A549 (cell line): ENCODE measurements around the gene FASTK. TPM values are rescaled to one million over a fixed set of nuclear protein-coding genes. Genes with fewer than 3 reads are reported as not detected.
A peak's percentile ranks its signal among the peaks of the same experiment; 100 is the strongest.

Experiments used
- ATAC-seq, 2 experiments: fragments of 200-7000 bp in 1 of 2; fragments of >200 bp in 1 of 2; cut with Nextera tagmentation in 1 of 2; cut with Tn5 transposase in 1 of 2; 3 replicates each; pipeline versions ENCODE4 v1.8.0 to v1.9.1; 2018 to 2020; ENCODE audit warnings: mild to moderate bottlenecking in 1 of 2, moderate library complexity in 1 of 2
- CTCF ChIA-PET: fragments of 300-600 bp; sonication (Branson Sonifier 250); formaldehyde crosslinking; extraction: SDS; loops from one replicate; lab custom pipeline; 2021; ENCODE audit warnings: antibody characterized with exemption, inconsistent platforms; lab: Yijun Ruan, JAX
- POLR2A ChIA-PET: fragments of 350-600 bp; formaldehyde crosslinking; extraction: SDS; loops from one replicate; lab custom pipeline; 2021; ENCODE audit warnings: antibody characterized with exemption, inconsistent platforms; lab: Yijun Ruan, JAX
- DNase-seq, 2 experiments: peaks; one replicate each; pipeline versions ENCODE4 v3.0.0 to v3.0.0-alpha.2; 2011 to 2016; ENCODE audit warnings: low read depth in 1 of 2, low spot score in 1 of 2
- FAIRE-seq: peaks from 2 replicates; lab custom pipeline; 2011; peaks lifted over from hg19 to GRCh38; lab: Jason Lieb, UNC
- H3K27ac ChIP-seq, 2 experiments: fragments of >200 bp; sonication (Bioruptor Twin); formaldehyde crosslinking; 3 replicates each; pipeline ENCODE4 v1.5.1; 2016 to 2017
- H3K4me1 ChIP-seq: fragments of >200 bp; sonication (Bioruptor Twin); formaldehyde crosslinking; 3 replicates; pipeline ENCODE4 v1.6.1; 2016
- H3K4me2 ChIP-seq: fragments of >200 bp; sonication (Bioruptor Twin); formaldehyde crosslinking; 3 replicates; pipeline ENCODE4 v1.6.1; 2016
- H3K4me3 ChIP-seq: fragments of >200 bp; sonication (Bioruptor Twin); formaldehyde crosslinking; 3 replicates; pipeline ENCODE4 v1.5.1; 2016
- H3K9me3 ChIP-seq: fragments of >200 bp; sonication (Bioruptor Twin); formaldehyde crosslinking; 3 replicates; pipeline ENCODE4 v1.6.1; 2016
- BHLHE40 ChIP-seq: IDR thresholded peaks from 2 replicates; pipeline ENCODE4 v1.6.1; 2012; ENCODE audit warnings: low read depth, low read length, inconsistent platforms
- CBX2 ChIP-seq: fragments of 200-600 bp; sonication (generic); IDR thresholded peaks from 2 replicates; pipeline ENCODE4 v1.6.1; 2016; ENCODE audit warnings: low read depth, mild to moderate bottlenecking, borderline replicate concordance
- CEBPB ChIP-seq, 2 experiments: fragments of >200 bp in 1 of 2; sonication (Bioruptor Twin) in 1 of 2; formaldehyde crosslinking in 1 of 2; IDR thresholded peaks; 2 replicates each; pipeline ENCODE4 v1.6.1; 2012 to 2016
- CTCF ChIP-seq: fragments of >200 bp; sonication (Bioruptor Twin); formaldehyde crosslinking; IDR thresholded peaks from 3 replicates; pipeline ENCODE4 v1.5.1; 2016
- E2F6 ChIP-seq: IDR thresholded peaks from 2 replicates; pipeline ENCODE4 v1.6.1; 2012; ENCODE audit warnings: low read depth, borderline replicate concordance
- EHF ChIP-seq: fragments of 250-450 bp; sonication (Bioruptor Pico); IDR thresholded peaks from 2 replicates; pipeline ENCODE4 v1.5.0; 2020; ENCODE audit warnings: mild to moderate bottlenecking
- ESRRA ChIP-seq: fragments of 150-350 bp; IDR thresholded peaks from 2 replicates; pipeline ENCODE4 v1.6.1; 2014; ENCODE audit warnings: mild to moderate bottlenecking, low read length, borderline replicate concordance
- FOSB ChIP-seq: fragments of 250-450 bp; sonication (Bioruptor Pico); IDR thresholded peaks from 2 replicates; pipeline ENCODE4 v1.5.0; 2020; ENCODE audit warnings: mild to moderate bottlenecking, moderate library complexity
- FOSL2 ChIP-seq, 2 experiments: fragments of 450-650 bp in 1 of 2; fragments of >200 bp in 1 of 2; sonication (Bioruptor Twin) in 1 of 2; formaldehyde crosslinking; IDR thresholded peaks; 2 replicates each; pipeline versions ENCODE4 v1.5.0 to v1.6.1; 2016 to 2020; ENCODE audit warnings: mild to moderate bottlenecking in 1 of 2, moderate library complexity in 1 of 2
- FOXS1 ChIP-seq: fragments of 250-450 bp; sonication (Bioruptor Pico); IDR thresholded peaks from 2 replicates; pipeline ENCODE4 v1.5.0; 2020; ENCODE audit warnings: mild to moderate bottlenecking, moderate library complexity
- HDAC2 ChIP-seq: fragments of 200-600 bp; sonication (generic); IDR thresholded peaks from 2 replicates; pipeline ENCODE4 v1.6.1; 2016
- HMGXB4 ChIP-seq: fragments of 250-450 bp; sonication (Bioruptor Pico); IDR thresholded peaks from 2 replicates; pipeline ENCODE4 v1.5.0; 2021; ENCODE audit warnings: mild to moderate bottlenecking, moderate library complexity, borderline replicate concordance
- HOXB13 ChIP-seq: fragments of 250-450 bp; sonication (Bioruptor Pico); IDR thresholded peaks from 2 replicates; pipeline ENCODE4 v1.5.0; 2020; ENCODE audit warnings: low read depth, mild to moderate bottlenecking, moderate library complexity
- HOXB5 ChIP-seq: fragments of 250-450 bp; sonication (Bioruptor Pico); IDR thresholded peaks from 2 replicates; pipeline ENCODE4 v1.5.0; 2020; ENCODE audit warnings: mild to moderate bottlenecking, moderate library complexity
- JUN ChIP-seq, 2 experiments: fragments of >200 bp; sonication (Bioruptor Twin); formaldehyde crosslinking; IDR thresholded peaks; 2 replicates in 1 of 2; 3 replicates in 1 of 2; pipeline ENCODE4 v1.6.1; 2016 to 2017
- KDM1A ChIP-seq: fragments of 200-600 bp; sonication (generic); IDR thresholded peaks from 2 replicates; pipeline ENCODE4 v1.6.1; 2016; ENCODE audit warnings: low read depth, mild to moderate bottlenecking
- MAFK ChIP-seq: fragments of 450-650 bp; IDR thresholded peaks from 2 replicates; pipeline ENCODE4 v1.6.1; 2014; ENCODE audit not compliant: partially characterized antibody
- MAZ ChIP-seq: fragments of 150-350 bp; IDR thresholded peaks from 2 replicates; pipeline ENCODE4 v1.6.1; 2014; ENCODE audit warnings: antibody characterized with exemption, low read depth, low read length, borderline replicate concordance
- MYC ChIP-seq: IDR thresholded peaks from 2 replicates; pipeline ENCODE4 v1.6.1; 2012; ENCODE audit warnings: mild to moderate bottlenecking, inconsistent platforms, low read length, improper control_type of control experiment, borderline replicate concordance
- NPAS2 ChIP-seq: fragments of 250-450 bp; sonication (Bioruptor Pico); IDR thresholded peaks from 2 replicates; pipeline ENCODE4 v1.8.0; 2022; ENCODE audit warnings: mild to moderate bottlenecking, moderate library complexity, borderline replicate concordance
- NR3C1 ChIP-seq: fragments of >200 bp; sonication (Bioruptor Twin); formaldehyde crosslinking; IDR thresholded peaks from 3 replicates; pipeline ENCODE4 v1.6.1; 2017
- POLR2A ChIP-seq: IDR thresholded peaks from 2 replicates; pipeline ENCODE4 v1.6.1; 2012; ENCODE audit warnings: mild to moderate bottlenecking, low read length
- POLR2AphosphoS2 ChIP-seq: conservative IDR thresholded peaks from 2 replicates; pipeline ENCODE4 v1.6.1; 2012; ENCODE audit warnings: low read length, improper control_type of control experiment, inconsistent platforms
- RAD21 ChIP-seq, 2 experiments: fragments of >200 bp in 1 of 2; sonication (Bioruptor Twin) in 1 of 2; formaldehyde crosslinking in 1 of 2; IDR thresholded peaks in 1 of 2; conservative IDR thresholded peaks in 1 of 2; 2 replicates in 1 of 2; 3 replicates in 1 of 2; pipeline ENCODE4 v1.6.1; 2012 to 2018; ENCODE audit warnings: inconsistent platforms in 1 of 2
- RARB ChIP-seq: fragments of 250-450 bp; sonication (Bioruptor Pico); IDR thresholded peaks from 2 replicates; pipeline ENCODE4 v1.8.0; 2021; ENCODE audit warnings: mild to moderate bottlenecking, moderate library complexity
- RCOR1 ChIP-seq: fragments of 150-350 bp; IDR thresholded peaks from 2 replicates; pipeline ENCODE4 v1.6.1; 2014; ENCODE audit warnings: antibody characterized with exemption, low read length, low read depth
- SMC3 ChIP-seq: fragments of >200 bp; sonication (Bioruptor Twin); formaldehyde crosslinking; IDR thresholded peaks from 3 replicates; pipeline ENCODE4 v1.6.1; 2018; ENCODE audit warnings: inconsistent platforms
- TFCP2L1 ChIP-seq: fragments of 250-450 bp; sonication (Bioruptor Pico); IDR thresholded peaks from 2 replicates; pipeline ENCODE4 v1.5.0; 2021; ENCODE audit warnings: mild to moderate bottlenecking
- TP53 ChIP-seq: fragments of 250-450 bp; sonication (Bioruptor Pico); IDR thresholded peaks from 2 replicates; pipeline ENCODE4 v1.5.0; 2021; ENCODE audit warnings: mild to moderate bottlenecking, moderate library complexity
- ZC3H11A ChIP-seq: fragments of 450-650 bp; IDR thresholded peaks from 2 replicates; pipeline ENCODE4 v1.6.1; 2014; ENCODE audit warnings: antibody characterized with exemption, mild to moderate bottlenecking
- ZFP36 ChIP-seq: fragments of 450-650 bp; IDR thresholded peaks from 2 replicates; pipeline ENCODE4 v1.6.1; 2014; ENCODE audit warnings: borderline replicate concordance; ENCODE audit not compliant: partially characterized antibody
- ZSCAN20 ChIP-seq: fragments of 250-450 bp; sonication (Bioruptor Pico); IDR thresholded peaks from 2 replicates; pipeline ENCODE4 v1.8.0; 2022; ENCODE audit warnings: mild to moderate bottlenecking, moderate library complexity
- WGBS: methylation state at CpG from one replicate; pipeline ENCODE4 v1.1.6; 2017; ENCODE audit errors: missing lambda C conversion rate; 5-methylcytosine and 5-hydroxymethylcytosine counted together
- polyA plus RNA-seq, 4 experiments: library from polyadenylated mRNA; depleted of rRNA in 3 of 4; stranded (reverse); fragments of >200 nt; fragmentation: RNase III in 1 of 4; extraction: RNeasy Plus Mini Kit Qiagen cat#74134 plus additional on column Dnase treatment in 1 of 4; gene quantifications; 2 replicates in 3 of 4; 3 replicates in 1 of 4; pipeline ENCODE4 v1.2.3, GENCODE V29; 2011 to 2017
- TF ChIP-seq, protein P1 (sequence below): fragments of >200 bp; sonication (Bioruptor Twin); formaldehyde crosslinking; IDR thresholded peaks from 3 replicates; pipeline ENCODE4 v1.6.1; 2016
- TF ChIP-seq, protein P2 (sequence below): IDR thresholded peaks from 2 replicates; pipeline ENCODE4 v1.6.1; 2012
- TF ChIP-seq, protein P3 (sequence below): IDR thresholded peaks from 2 replicates; pipeline ENCODE4 v1.6.1; 2012

FASTK gene
- polyA plus RNA-seq, 2 of the 4 experiments (the other 2 are of a cell fraction), result 38.5 to 72.4 TPM

DNA sequence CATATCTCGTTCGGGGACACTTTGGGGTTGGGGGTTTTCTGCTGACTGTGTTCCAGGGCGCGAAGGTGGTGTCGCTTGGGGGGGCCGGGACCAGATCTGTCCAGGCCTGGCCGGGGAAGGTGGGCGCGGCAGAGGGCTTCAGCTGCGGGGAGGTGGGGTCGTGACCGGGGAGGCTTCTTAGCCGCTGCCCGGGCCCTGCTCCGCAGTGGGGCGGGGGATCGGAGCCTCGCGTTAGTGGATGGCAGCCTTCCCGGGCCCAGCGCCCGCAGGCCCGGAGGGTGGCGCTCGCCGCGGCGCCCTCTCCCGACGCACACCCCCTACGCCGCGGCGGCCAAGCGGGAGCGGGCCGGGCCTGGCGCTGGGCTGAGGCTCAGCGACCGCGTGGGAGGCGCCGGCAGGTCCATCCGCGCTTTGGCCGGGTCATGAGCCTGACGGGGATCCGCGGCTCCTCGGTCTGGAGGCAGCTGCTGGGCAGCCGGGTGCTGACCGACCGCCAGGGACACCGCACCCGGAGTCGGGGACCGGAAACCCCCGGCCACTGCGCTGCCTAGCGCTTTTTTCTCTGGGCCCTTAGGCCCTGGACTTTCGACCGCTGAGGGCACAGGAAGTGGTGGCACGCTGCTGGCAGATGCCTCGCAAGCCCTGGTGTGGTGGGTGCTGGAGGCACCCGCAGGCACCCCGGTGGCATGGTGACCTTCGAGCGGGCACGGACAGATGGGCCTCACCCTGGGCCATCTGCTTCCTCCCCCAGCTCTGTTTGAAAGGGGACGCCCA, 6.8 kb upstream of the FASTK start:
- H3K4me1 ChIP-seq, result peaks cover 36% of the 10 kb centered on the region
- POLR2A ChIA-PET, result no interaction called here
- ATAC-seq (peak; percentile 47 to 61), DNase-seq (peak in 1 of 2 experiments; percentile 53), FAIRE-seq (no peak)
- peak overlapping the region; percentile 97 for H3K4me2 ChIP-seq
- WGBS, result 2% methylated on average over 15 of the region's 70 CpGs
- CTCF ChIA-PET, result interaction anchor here (0.7 to 27.1 kb wide), 13 partner anchors 9 to 361 kb away, joined by 3 to 412 read pairs (median 4); no protein-coding TSS in a partner anchor
- H3K9me3 ChIP-seq, result no peaks in the 10 kb centered on the region
- peak overlapping the region; percentile 86 for H3K4me3 ChIP-seq
- H3K27ac ChIP-seq, result peak overlapping the region; percentile 84 to 98
- no peak for TF ChIP-seq TP53 (CRISPR knock-in tag)
- peak in 1 of 2 experiments; percentile 39; a peak in 1 of 5 replicates for TF ChIP-seq JUN (IDR thresholded peaks at IDR 0.05)
- no peak for TF ChIP-seq CBX2
- TF ChIP-seq NPAS2 (CRISPR knock-in tag), result no peak
- TF ChIP-seq HOXB13 (CRISPR knock-in tag), result no peak
- no peak for TF ChIP-seq HOXB5 (CRISPR knock-in tag)
- TF ChIP-seq FOXS1 (CRISPR knock-in tag), result no peak
- no peak for TF ChIP-seq ESRRA
- TF ChIP-seq TFCP2L1 (CRISPR knock-in tag), result no peak
- peak; percentile 54 for TF ChIP-seq CTCF
- TF ChIP-seq FOSB (CRISPR knock-in tag), result no peak
- TF ChIP-seq NR3C1, result no peak
- TF ChIP-seq, protein P1, sequence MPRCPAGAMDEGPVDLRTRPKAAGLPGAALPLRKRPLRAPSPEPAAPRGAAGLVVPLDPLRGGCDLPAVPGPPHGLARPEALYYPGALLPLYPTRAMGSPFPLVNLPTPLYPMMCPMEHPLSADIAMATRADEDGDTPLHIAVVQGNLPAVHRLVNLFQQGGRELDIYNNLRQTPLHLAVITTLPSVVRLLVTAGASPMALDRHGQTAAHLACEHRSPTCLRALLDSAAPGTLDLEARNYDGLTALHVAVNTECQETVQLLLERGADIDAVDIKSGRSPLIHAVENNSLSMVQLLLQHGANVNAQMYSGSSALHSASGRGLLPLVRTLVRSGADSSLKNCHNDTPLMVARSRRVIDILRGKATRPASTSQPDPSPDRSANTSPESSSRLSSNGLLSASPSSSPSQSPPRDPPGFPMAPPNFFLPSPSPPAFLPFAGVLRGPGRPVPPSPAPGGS, result no peak
- TF ChIP-seq, protein P2, sequence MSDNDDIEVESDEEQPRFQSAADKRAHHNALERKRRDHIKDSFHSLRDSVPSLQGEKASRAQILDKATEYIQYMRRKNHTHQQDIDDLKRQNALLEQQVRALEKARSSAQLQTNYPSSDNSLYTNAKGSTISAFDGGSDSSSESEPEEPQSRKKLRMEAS, result peak; percentile 38
- TF ChIP-seq BHLHE40, result no peak
- no peak for TF ChIP-seq EHF (CRISPR knock-in tag)
- TF ChIP-seq CEBPB (IDR thresholded peaks at IDR 0.05), result no peak
- no peak for TF ChIP-seq ZSCAN20 (CRISPR knock-in tag)
- TF ChIP-seq POLR2AphosphoS2, result no peak
- peak; percentile 36; the same call in 1 of the 3 replicates for TF ChIP-seq SMC3
- TF ChIP-seq HMGXB4, result no peak
- no peak for TF ChIP-seq KDM1A
- TF ChIP-seq E2F6, result 0 out of 2 replicates have a peak, but pooled peaks have one; percentile 1
- TF ChIP-seq, protein P3, sequence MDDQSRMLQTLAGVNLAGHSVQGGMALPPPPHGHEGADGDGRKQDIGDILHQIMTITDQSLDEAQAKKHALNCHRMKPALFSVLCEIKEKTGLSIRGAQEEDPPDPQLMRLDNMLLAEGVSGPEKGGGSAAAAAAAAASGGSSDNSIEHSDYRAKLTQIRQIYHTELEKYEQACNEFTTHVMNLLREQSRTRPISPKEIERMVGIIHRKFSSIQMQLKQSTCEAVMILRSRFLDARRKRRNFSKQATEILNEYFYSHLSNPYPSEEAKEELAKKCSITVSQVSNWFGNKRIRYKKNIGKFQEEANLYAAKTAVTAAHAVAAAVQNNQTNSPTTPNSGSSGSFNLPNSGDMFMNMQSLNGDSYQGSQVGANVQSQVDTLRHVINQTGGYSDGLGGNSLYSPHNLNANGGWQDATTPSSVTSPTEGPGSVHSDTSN, result no peak
- TF ChIP-seq MAFK, result no peak
- no peak for TF ChIP-seq ZC3H11A
- TF ChIP-seq ZFP36, result no peak
- TF ChIP-seq RCOR1, result no peak
- no peak for TF ChIP-seq RARB (CRISPR knock-in tag)
- no peak for TF ChIP-seq MAZ
- TF ChIP-seq MYC, result no peak; the same call in 1 of the 2 replicates
- peak in 1 of 2 experiments; percentile 29; a peak in 1 of 5 replicates for TF ChIP-seq RAD21 (conservative IDR thresholded peaks at IDR 0.05 in 1 of 2, IDR thresholded peaks at IDR 0.05 in 1 of 2)
- 0 out of 2 replicates have a peak, but pooled peaks have one; percentile 27 for TF ChIP-seq HDAC2
- TF ChIP-seq FOSL2 (IDR thresholded peaks at IDR 0.05), result no peak
- TF ChIP-seq FOSL2 (CRISPR knock-in tag; IDR thresholded peaks at IDR 0.05), result peak; percentile 17; the same call in 1 of the 2 replicates
- TF ChIP-seq POLR2A, result peak; percentile 34
